T follicular helper cell (primary cell): ENCODE results near the gene ACTN2.

Source experiments
- DNase-seq: peaks from one replicate; pipeline ENCODE4 v3.0.0-alpha.2; 2020; ENCODE audit warnings: low read depth

The ACTN2 gene

DNA sequence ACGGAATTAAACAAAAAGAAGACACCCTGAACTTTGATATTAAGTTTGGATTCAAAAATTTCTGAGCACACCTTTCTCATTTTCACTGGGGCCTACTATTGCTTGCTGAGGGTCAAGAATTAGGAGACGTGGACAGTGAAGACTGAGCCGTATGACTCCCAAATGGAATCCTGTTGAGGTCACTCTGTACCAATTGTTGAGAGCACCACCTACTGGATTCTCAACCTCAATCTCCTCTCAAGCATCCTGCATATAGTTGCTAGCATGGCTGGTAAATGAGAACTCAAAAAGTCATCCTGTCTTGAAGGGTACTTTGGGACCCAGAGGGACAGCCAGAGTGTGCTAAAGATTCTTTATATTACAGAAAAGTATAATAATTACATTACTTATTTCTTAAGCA, 88.6 kb downstream of the ACTN2 start:
- no peak for DNase-seq

DNA sequence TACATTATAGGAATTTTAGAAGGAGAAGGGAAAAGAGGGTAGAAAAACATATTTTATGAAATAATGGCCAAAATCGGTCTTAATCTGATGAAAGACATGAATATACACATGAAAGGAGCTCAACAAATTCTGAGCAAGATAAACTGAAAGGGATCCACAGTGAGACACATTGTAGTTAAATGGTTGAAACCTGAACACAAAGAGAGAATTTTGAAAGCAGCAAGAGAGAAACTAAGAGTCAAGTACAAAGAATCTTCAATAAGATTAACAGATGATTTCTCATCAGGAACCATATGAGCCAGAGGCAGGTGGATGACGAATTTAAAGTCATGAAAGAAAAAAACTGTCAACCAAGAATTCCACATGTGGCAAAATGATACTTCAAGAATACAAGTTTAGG, 93.0 kb downstream of the ACTN2 start:
- no peak for DNase-seq

DNA sequence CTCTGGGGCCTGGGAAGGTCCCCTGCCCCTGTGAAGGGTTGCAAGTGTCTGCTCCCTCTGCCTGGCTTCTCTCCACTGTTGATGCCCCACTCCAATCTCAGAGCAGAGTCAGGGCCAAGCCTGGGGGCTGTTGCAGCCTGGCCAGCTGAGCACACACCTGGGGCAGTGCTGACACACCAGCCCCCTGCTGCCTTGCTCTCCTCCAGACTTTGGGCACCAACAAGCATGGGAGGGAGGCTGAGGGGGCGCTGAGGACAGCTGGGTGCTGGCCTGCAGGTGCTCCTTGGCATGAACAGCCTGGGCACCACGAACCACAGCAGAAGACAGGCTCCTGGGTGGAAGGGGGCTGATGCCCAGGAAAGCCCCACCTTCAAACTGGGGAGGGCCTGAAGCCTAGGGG, 99.2 kb downstream of the ACTN2 start:
- DNase-seq, result no peak

DNA sequence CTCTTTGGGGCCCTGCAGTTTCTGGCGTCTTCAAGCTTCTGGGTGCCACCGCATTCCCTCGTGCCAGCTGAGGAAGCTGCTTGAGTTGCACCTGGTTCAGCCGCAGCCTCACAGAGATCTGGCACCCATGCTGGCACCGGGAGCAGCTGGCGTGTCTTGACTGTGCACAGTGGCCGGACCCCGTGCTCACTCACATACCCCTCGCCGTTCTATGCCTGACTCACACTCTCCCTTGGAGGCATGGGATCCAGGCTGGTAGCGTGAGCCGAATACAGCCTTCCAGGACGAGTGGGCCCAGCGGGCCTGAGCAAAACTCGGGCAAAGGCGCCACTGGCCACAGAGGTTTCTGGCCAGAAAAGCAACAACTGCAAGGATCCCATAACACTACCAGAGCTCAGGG, 100.2 kb downstream of the ACTN2 start:
- no peak for DNase-seq

DNA sequence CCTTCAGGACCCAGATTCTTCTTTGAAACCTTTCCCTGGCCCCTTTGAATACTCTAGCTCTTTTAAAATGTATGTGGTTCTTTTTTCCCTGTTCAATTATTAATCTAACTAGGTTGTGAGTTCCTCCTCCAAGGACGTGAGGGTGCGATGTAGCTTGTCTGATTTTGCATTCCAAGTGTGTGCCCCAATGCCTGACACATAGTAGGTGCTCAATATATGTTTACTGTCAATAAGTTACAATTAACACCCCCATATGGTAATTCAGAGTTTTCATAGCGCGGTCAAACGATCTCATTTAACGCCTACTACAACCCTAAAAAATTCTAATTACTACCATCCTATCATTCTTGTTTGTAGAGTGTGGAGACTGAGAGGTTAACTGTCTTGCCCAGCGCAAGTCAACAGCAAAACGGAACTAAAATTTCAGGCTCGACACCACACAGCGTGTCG, 108.3 kb downstream of the ACTN2 start:
- no peak for DNase-seq

DNA sequence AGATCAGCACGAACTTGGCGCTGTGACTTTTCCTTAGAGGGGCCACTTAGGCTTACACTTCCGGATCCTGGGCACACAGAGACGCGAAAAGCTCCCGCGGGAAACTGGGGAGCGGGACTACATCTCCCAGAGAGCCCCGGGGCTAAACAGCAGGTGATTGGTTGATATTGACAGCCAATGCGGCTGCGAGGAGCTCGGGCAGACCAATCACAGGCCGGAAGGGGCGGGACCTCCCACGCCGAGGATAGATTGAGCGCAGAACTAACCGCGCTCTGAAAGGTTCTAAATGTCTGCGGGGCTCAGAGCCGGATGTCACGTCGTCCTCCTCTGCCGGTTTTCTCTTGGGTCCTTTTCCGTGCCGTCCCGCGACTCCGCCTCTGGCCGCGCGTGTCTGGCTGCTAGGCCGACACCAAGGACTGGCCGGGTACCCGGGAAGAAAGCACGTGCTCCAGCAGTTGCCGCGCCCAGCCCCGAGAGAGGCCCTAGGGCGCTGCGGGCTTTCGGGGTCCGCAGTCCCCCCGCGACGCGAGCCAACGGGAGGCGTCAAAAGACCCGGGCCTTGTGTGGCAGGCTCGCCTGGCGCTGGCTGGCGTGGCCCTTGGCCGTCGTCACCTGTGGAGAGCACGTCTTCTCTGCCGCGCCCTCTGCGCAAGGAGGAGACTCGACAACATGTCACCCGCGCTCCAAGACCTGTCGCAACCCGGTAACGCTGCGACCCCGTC, 108.9 kb downstream of the ACTN2 start, which contains the start of gene MTR:
Gene MTR, plus strand, starts transcription at position 258 of the 722 bp plus-strand sequence. Its CDS starts 412 bp downstream, at position 670.
- DNase-seq, result peak; percentile 93

DNA sequence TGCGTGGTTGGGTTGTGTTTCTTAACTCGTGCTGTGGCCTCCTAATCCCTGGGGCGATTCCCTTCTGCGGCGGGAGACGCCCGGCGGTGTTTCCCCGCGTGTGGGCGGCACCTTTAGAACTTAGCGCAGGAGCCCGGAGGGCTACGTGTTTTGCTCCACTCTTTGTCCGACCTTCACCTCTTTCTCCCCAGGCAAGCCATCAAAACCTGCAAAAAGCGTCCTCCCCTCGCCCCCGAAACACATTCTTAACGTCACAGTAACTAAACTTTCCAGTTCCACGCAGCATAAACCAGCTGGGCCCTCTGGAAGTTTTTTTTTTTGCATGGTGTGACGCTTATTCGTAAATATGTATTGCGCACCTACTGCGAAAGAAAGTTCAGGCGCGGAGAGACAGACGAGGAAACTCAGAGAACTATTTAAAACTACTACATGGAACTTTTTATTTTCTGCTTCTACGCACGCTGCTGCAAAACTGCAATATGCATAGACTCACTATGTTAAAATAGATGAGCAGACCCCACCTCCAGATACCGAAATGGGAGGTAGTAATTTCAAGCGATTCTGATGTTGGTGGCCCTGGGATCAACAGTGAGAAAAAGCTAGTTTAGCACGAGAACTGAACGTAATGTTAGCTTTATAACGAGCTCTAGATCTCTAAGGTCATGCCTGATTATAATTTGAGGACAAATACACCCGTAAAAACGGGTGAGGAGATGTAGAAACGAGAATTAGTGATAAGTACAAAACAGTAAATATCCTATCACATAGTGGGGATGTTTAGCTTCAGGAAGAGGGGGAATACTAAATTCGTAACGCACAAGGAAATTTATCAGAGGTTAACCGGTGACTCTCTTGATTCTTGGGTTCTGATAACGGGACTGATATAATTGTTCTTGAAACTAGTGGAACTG, 109.7 kb downstream of the ACTN2 start:
- DNase-seq, result no peak

DNA sequence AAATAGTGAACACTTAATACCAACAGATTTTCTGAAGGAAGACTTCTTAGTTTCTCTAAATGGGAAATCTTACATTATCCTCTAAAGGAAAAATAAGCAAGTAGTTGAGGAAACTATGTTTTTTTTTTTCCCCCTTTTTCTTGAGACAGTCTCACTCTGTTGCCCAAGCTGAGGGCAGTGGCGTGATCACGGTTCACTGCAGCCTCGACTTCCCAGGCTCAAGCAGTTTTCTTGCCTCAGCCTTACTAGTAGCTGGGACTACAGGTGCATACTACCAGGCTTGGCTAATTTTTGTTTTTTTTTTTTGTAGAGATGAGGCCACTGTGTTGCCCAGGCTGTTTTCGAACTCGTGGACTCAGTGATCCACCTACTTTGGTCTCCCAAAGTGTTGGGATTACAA, 112.7 kb downstream of the ACTN2 start:
- no peak for DNase-seq

DNA sequence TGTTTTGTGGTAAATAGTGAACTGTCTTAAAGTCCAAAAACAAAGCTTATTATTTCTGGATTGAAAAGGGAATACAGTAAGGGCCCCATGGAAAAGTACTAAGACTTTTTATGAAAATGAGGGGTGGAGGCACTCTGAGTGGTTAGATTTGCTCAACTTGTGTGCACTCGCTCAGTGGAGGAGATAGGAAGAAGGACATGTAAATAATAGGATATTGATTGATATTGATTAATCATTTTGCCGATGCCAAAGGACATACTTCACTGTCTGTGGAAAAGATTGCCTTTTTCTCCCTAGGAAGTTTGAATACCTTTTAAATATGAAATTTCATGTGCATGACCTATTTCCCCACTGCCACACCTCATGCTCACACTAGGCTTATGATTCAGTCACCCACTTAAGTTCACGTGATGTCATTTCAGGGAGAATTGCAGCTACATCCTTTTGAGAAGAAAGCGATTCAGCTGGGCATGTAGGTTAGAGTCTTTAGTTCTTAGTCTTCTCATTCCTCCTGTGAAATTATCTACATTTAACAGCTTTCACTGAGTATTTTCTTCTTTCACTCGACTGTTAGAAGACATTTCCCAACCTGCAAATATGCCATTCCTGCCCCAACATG, 113.8 kb downstream of the ACTN2 start:
- DNase-seq, result no peak

DNA sequence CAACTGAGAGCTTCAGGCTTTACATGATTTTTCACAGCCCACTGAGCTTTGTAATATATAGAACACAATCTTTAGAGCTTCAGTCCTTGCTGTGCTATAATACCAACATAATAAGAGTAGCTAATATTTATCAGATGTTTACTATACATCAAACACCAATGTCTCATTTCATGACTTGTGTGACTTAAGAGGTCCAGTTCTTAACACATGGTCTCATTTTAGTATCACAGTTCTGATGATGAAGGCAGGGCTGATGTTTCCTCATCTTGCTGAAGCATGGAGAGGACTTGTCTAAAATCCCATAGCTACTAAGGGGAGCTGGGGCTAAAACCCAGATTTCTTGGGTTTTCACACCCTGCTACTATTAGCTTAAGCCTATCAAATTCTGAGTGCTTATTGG, 114.3 kb downstream of the ACTN2 start:
- DNase-seq, result no peak

DNA sequence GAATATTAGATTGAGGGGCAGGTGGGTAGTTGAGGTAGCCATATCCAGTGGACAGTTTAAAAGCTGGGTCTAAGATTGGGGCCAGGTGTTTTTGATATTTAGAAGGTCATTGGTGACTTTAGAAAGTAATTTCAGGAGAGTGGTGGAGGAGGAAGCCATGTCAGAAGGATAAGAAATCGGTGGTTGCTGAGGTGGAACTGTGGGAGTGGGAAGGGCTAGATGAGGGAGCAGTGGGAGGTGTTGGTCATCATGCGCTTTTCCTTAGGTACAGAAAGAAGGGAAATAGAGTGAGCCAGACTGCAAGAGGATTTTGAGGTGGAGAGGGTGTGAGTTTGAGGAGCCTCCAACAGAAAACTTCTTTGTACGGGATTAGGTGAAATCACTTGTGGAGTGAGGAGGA, 116.0 kb downstream of the ACTN2 start:
- DNase-seq, result no peak

DNA sequence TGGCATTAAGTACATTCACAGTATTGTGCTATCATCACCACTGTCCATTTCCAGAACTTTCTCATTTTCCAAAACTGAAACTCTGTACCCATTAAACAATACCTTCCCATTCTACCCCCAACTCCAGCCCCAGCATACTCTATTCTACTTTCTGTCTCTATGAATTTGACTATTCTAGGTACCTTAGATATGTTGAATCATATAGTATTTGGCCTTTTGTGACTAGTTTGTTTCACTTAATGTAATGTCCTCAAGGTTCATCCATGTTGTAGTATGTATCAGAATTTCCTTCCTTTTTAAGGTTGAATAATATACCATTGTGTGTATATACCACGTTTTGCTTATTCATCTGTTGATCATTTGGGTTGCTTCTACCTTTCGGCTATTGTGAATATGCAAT, 120.3 kb downstream of the ACTN2 start:
- DNase-seq, result no peak

DNA sequence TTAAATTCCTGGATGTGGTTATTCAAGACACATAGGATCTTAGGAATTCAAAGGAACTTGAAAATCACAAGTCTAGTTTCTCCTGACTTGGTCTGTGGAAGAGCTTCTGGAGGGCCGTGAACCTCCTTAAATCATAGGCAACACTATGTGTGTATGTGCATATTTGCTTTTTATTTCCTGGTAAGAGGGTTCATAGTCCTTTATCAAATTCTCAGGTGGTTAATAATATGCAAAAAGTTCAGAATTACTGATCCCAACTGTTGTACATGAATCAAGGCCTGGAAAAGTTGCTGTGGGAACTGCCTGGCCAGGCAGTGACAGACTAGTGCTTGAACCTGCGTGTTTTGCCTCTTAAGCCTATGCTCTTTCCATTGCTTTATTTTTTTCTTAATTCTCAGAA, 121.7 kb downstream of the ACTN2 start:
- DNase-seq, result no peak

DNA sequence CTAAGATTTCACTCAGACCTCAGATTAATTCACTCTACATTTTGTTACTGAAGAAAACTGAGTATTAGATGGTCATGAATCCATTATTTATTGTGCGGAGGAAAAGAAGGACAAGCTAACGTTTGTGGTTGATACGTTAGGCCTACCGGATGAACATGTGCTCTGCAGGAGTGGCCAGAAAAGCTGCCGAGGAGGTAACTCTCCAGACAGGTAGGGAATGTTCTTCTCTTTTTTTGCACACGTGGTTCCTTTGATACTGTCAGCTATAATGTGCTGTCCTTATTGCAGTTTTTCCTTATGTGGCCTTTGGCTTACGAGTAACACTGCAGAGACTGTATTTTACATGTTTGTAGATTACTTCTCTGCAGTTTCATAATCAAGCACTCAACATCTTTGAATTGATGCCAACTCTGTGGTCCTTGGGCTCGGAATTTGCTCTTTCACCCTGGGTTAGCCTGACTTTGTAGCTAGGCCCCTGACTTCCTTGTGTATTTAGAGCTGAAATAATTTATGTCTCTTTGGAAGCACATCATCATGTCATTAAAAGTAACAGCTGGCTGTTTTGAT, 122.3 kb downstream of the ACTN2 start:
- DNase-seq, result no peak

DNA sequence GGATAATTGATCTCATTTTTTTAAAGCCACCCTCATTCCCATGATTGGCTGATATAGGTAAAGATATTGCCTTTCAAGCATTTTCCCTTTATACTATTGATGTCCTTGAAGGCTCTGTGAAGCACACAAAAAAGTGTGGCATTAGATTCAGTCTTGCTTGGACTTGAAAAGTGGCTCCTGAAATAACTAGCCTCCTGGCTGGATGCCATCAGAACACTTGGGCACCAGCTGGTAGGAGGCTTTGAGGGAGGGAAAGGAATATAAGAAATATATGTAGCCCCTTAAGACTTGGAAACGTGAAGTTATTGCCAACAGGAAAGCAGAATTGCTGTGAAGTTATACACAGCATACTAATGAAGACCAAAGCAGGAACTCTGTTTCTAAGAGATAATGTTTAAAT, 122.8 kb downstream of the ACTN2 start:
- DNase-seq, result no peak

DNA sequence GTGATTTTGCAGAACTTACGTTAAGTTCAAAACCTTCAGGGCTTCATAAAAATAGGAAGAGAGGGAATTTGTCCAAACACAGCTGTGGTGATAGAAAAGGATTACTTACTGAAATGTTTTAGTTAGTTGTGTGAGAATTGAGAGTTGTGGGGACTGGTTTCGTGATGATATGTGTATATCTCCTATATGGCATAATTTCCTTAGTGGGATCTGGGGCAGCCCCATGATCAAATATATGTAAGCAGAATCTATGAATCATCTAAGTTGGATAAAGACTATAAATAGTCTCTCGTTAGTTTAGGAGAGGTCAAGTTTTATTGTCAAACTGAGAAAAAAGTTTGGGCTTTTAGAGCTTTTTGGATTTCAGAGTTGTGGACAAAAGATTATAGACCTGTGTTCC, 123.7 kb downstream of the ACTN2 start:
- DNase-seq, result no peak

DNA sequence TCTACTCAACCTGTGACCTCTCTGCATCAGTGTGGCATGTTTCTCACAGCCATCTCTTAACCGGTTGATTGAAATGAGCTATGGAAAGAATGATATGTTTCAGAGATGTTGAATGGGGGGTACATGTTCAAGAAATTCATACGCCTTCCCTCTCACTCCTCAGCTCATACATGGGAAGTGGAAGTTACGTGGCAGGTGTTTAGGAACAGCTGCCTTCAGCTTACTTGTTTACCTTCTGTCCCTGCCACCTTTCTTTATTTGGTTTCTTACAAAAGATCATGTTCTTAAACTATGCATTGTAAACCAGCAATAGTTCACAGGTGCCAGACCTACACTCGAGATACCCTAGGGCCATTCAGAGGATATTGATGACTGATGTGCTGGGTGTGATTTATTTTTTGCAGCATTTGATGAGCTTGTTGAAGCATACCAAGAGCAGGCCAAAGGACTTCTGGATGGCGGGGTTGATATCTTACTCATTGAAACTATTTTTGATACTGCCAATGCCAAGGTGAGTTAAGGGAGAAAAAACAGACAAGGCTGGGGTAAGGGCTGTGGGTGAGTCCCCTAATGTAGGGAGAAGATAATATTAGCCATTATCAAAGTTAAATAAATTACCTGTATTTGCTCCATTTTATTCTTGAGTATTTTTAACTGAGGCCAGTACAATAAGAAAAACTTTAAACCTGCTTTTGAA, 126.2 kb downstream of the ACTN2 start:
- DNase-seq, result no peak
